GM23248 (cell line): Measurements from ENCODE around the gene FILIP1L. TPM values are rescaled to one million over a fixed set of nuclear protein-coding genes. Genes with fewer than 3 reads are reported as not detected.
"Not testable (repeated sequence)": the region's sequence is repeated elsewhere in the genome, so short reads cannot be mapped to it uniquely, and the experiment has no call there.

Experiments used
- DNase-seq: peaks from one replicate; pipeline ENCODE4 v3.0.0-alpha.2; 2015
- H2AFZ ChIP-seq: fragments of 200-600 bp; sonication (generic); 2 replicates; pipeline ENCODE4 v1.6.1; 2016; ENCODE audit warnings: antibody characterized with exemption
- H3F3A ChIP-seq: fragments of 200-600 bp; sonication (generic); 2 replicates; pipeline ENCODE4 v1.6.1; 2016; ENCODE audit warnings: mild to moderate bottlenecking, antibody characterized with exemption, mixed run types; ENCODE audit not compliant: insufficient read depth
- H3K27ac ChIP-seq: fragments of 200-600 bp; sonication (generic); 2 replicates; pipeline ENCODE4 v1.5.1; 2016; ENCODE audit warnings: mild to moderate bottlenecking
- H3K27me3 ChIP-seq: fragments of 200-600 bp; sonication (generic); replicated peaks from 2 replicates; pipeline ENCODE4 v1.6.1; 2016; ENCODE audit warnings: mild to moderate bottlenecking; ENCODE audit not compliant: insufficient read depth
- H3K36me3 ChIP-seq: fragments of 200-600 bp; sonication (generic); 2 replicates; pipeline ENCODE4 v1.6.1; 2016; ENCODE audit warnings: low read depth, mild to moderate bottlenecking
- H3K4me1 ChIP-seq: fragments of 200-600 bp; sonication (generic); 2 replicates; pipeline ENCODE4 v1.6.1; 2016; ENCODE audit warnings: mild to moderate bottlenecking; ENCODE audit not compliant: insufficient read depth
- H3K4me2 ChIP-seq: fragments of 200-600 bp; sonication (generic); one replicate; pipeline ENCODE4 v1.6.1; 2016; ENCODE audit warnings: mild to moderate bottlenecking; ENCODE audit not compliant: unreplicated experiment
- H3K4me3 ChIP-seq: fragments of 200-600 bp; sonication (generic); 2 replicates; pipeline ENCODE4 v1.5.1; 2016; ENCODE audit warnings: mild to moderate bottlenecking
- H3K79me2 ChIP-seq: fragments of 200-600 bp; sonication (generic); 2 replicates; pipeline ENCODE4 v1.6.1; 2016; ENCODE audit warnings: mild to moderate bottlenecking; ENCODE audit not compliant: insufficient read depth
- H3K9ac ChIP-seq: fragments of 200-600 bp; sonication (generic); 2 replicates; pipeline ENCODE4 v1.6.1; 2016; ENCODE audit warnings: mild to moderate bottlenecking
- H3K9me2 ChIP-seq: fragments of 200-600 bp; sonication (generic); 2 replicates; pipeline ENCODE4 v1.6.1; 2016; ENCODE audit warnings: mixed run types, mild to moderate bottlenecking, moderate library complexity; ENCODE audit not compliant: insufficient read depth
- H3K9me3 ChIP-seq: fragments of 200-600 bp; sonication (generic); one replicate; pipeline ENCODE4 v1.6.1; 2017; ENCODE audit warnings: low read depth
- H4K20me1 ChIP-seq: fragments of 200-600 bp; sonication (generic); 2 replicates; pipeline ENCODE4 v1.6.0; 2016; ENCODE audit not compliant: insufficient read depth
- EZH2 ChIP-seq: fragments of 200-600 bp; sonication (generic); IDR thresholded peaks from 2 replicates; pipeline ENCODE4 v1.6.1; 2018; ENCODE audit warnings: antibody characterized with exemption, mild to moderate bottlenecking; ENCODE audit not compliant: insufficient read depth, poor library complexity, severe bottlenecking
- EZH2phosphoT487 ChIP-seq: fragments of 200-600 bp; sonication (generic); IDR thresholded peaks from 2 replicates; pipeline ENCODE4 v1.6.1; 2018; ENCODE audit warnings: antibody characterized with exemption, moderate library complexity, mild to moderate bottlenecking, low read depth; ENCODE audit not compliant: insufficient read depth
- WGBS, 2 experiments: methylation state at CpG; one replicate each; pipeline ENCODE4 v1.1.6; 2015 to 2017; ENCODE audit warnings: low lambda C conversion rate in 2 of 2, low coverage in 1 of 2; ENCODE audit errors: missing lambda C conversion rate in 2 of 2; 5-methylcytosine and 5-hydroxymethylcytosine counted together
- in situ Hi-C: fragments of 300-500 bp; cut with MboI; formaldehyde crosslinking; loops from 2 replicates; pipeline ENCODE4 v1.15.0; 2020
- polyA plus RNA-seq: library from polyadenylated mRNA; unstranded; fragments of >200 nt; fragmentation: Nextera tagmentation; extraction: Ambion mirVana; gene quantifications from 2 replicates; pipeline ENCODE4 v1.2.1, GENCODE V29; 2016
- total RNA-seq: library from RNA; depleted of rRNA; stranded (reverse); fragments of >200 nt; shearing (Covaris generic); gene quantifications from 2 replicates; pipeline ENCODE4 v1.2.3, GENCODE V29; 2014

Gene FILIP1L
- total and polyA plus RNA-seq, 2 experiments from 2014 or later, result 45.0 to 66.3 TPM

- Histone ChIP-seq H3K9ac (no peak overlapping the region), H3K9me3 (no peaks in the 10 kb centered on the region), H3K4me2 (no peak overlapping the region), H3K27ac (no peak overlapping the region), H3K4me3 (no peak overlapping the region), H3K79me2 (no peaks in the 10 kb centered on the region), H4K20me1 (no peaks in the 10 kb centered on the region), H3K4me1 (no peaks in the 10 kb centered on the region), H3K36me3 (no peaks in the 10 kb centered on the region), H3K9me2 (no peaks in the 10 kb centered on the region), H2AFZ (no peak overlapping the region), H3K27me3 (no peaks in the 10 kb centered on the region), H3F3A (no peaks in the 10 kb centered on the region)
- TF ChIP-seq EZH2phosphoT487 (no peak), EZH2 (no peak)
- 91 to 94% methylated on average over 6 of the region's 6 CpGs for WGBS, 2 experiments
- DNase-seq, result no peak
- in situ Hi-C loops, result no loop called here
These were observed 60.2 kb downstream of the FILIP1L start for GRCh38 chr3:100053951-100054620.

DNA sequence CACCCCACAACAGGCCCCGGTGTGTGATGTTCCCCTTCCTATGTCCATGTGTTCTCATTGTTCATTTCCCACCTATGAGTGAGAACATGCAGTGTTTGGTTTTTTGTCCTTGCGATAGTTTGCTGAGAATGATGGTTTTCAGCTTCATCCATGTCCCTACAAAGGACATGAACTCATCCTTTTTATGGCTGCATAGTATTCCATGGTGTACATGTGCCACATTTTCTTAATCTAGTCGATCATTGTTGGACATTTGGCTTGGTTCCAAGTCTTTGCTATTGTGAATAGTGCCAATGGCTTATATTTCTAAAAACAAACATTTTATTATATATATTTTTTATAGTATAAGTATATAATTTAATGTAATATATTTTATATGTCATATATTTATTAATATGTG lies 62.8 kb downstream of the FILIP1L start:
- H3K4me2 ChIP-seq, H3K9me2 ChIP-seq, H3K27me3 ChIP-seq, H3K9me3 ChIP-seq, H3K27ac ChIP-seq, H3K36me3 ChIP-seq, H3K79me2 ChIP-seq, H3K9ac ChIP-seq, H4K20me1 ChIP-seq, DNase-seq, in situ Hi-C loops, H2AFZ ChIP-seq, H3K4me3 ChIP-seq: not testable (repeated sequence)
- 94 to 97% methylated on average over 3 of the region's 3 CpGs for WGBS, 2 experiments
- peaks cover 14% of the 10 kb centered on the region for H3F3A ChIP-seq
- peaks cover 17% of the 10 kb centered on the region for H3K4me1 ChIP-seq

- DNase-seq, result no peak
- WGBS, 2 experiments, result 76 to 90% methylated on average over 3 of the region's 3 CpGs
- H2AFZ ChIP-seq, result no peak overlapping the region
- no peak overlapping the region for H3K27ac ChIP-seq
- H3K4me2 ChIP-seq, result no peak overlapping the region
- peaks cover 40% of the 10 kb centered on the region for H3K4me1 ChIP-seq
- no peaks in the 10 kb centered on the region for H3K9me3 ChIP-seq
- H3K27me3 ChIP-seq, result no peaks in the 10 kb centered on the region
- H4K20me1 ChIP-seq, result no peaks in the 10 kb centered on the region
- no peaks in the 10 kb centered on the region for H3K36me3 ChIP-seq
- peaks cover 37% of the 10 kb centered on the region for H3F3A ChIP-seq
- H3K4me3 ChIP-seq, result no peak overlapping the region
- TF ChIP-seq EZH2phosphoT487 (no peak), EZH2 (no peak)
- H3K9me2 ChIP-seq, result no peaks in the 10 kb centered on the region
- H3K9ac ChIP-seq, result no peak overlapping the region
- no peaks in the 10 kb centered on the region for H3K79me2 ChIP-seq
- in situ Hi-C loops, result no loop called here
These were observed 66.1 kb downstream of the FILIP1L start for GRCh38 chr3:100048248-100048647.

GRCh38 chr3:100047455-100048141 lies 66.7 kb downstream of the FILIP1L start:
- no peaks in the 10 kb centered on the region for H3K36me3 ChIP-seq
- peak overlapping the region; percentile 73 for H3K4me2 ChIP-seq
- H3K4me3 ChIP-seq, result peak overlapping the region; percentile 33; the same call in 1 of the 2 replicates
- WGBS, 2 experiments, result 48 to 53% methylated on average over 6 of the region's 6 CpGs
- H3K4me1 ChIP-seq, result peaks cover 47% of the 10 kb centered on the region
- 0 out of 2 replicates have a peak overlapping the region, but pooled peaks have one; percentile 5 for H3K9ac ChIP-seq
- H4K20me1 ChIP-seq, result no peaks in the 10 kb centered on the region
- peak; percentile 86 for DNase-seq
- no peaks in the 10 kb centered on the region for H3K79me2 ChIP-seq
- no peak for TF ChIP-seq EZH2
- 0 out of 2 replicates have a peak, but pooled peaks have one; percentile 70 for TF ChIP-seq EZH2phosphoT487
- no peak overlapping the region for H2AFZ ChIP-seq
- no peaks in the 10 kb centered on the region for H3K9me3 ChIP-seq
- no peaks in the 10 kb centered on the region for H3K27me3 ChIP-seq
- peaks cover 44% of the 10 kb centered on the region for H3F3A ChIP-seq
- no peaks in the 10 kb centered on the region for H3K9me2 ChIP-seq
- in situ Hi-C loops, result no loop called here
- peak overlapping the region; percentile 25 for H3K27ac ChIP-seq
